HG03457 (cell line): ENCODE data around the gene FMO1.
"Not testable (repeated sequence)": the region's sequence is repeated elsewhere in the genome, so short reads cannot be mapped to it uniquely, and the experiment has no call there.

Experiments
- ATAC-seq: cut with Tn5 transposase; IDR thresholded peaks from one replicate; pipeline ENCODE4 v1.9.1; 2021; ENCODE audit warnings: moderate number of reproducible peaks; ENCODE audit not compliant: unreplicated experiment

Gene FMO1

DNA sequence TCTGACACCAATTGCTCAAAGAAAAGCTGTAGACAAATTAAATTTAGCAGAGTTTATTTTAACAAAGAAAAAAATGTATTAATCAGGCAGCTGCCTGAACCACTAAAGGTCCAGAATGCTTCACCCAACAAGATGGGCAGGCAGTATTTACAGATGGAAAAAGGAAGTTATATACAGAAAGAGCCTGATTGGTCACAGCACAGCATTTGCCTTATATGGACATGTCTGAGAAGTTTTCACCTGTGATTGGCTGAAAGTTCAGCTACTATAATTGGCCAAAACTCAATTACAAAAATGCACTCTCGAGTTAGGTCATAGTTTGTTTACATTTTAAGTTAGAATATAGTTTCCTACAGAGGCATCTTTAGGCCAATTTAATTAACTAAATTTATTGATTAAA lies 15.1 kb upstream of the FMO1 start:
- ATAC-seq = no peak

DNA sequence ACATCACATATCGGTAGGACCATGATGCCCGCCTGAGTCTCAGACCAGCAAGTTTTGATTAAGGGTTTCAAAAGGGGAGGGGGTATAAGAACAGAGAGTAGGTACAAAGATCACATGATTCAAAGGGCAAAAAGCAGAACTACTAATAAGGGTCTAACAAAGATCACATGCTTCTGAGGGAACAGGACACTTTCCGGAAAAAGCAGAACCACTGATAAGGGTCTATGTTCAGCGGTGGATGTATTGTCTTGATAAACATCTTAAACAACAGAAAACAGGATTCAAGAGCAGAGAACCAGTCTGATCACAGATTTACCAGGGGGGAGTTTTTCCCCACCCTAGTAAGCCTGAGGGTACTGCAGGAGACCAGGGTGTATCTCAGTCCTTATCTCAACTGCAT lies 12.1 kb upstream of the FMO1 start:
- not testable (repeated sequence) for ATAC-seq

DNA sequence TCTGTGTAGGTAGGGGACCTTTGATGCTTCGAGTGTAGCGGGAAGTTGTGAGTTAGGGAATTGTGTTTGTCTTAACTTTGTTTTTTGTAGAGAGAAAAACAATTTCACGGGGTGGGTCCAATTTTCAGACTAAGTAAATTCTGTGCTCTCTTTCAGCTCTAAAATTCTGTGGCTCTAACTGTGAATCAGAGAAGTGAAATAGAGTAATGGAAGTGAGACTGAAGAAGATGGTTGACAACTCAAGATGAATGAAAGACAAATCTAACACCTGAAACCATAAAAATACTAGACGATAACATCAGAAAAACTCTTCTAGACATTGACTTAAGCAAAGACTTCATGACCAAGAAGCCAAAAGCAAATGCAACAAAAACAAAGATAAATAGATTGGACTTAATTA lies 4.4 kb upstream of the FMO1 start:
- no peak for ATAC-seq

DNA sequence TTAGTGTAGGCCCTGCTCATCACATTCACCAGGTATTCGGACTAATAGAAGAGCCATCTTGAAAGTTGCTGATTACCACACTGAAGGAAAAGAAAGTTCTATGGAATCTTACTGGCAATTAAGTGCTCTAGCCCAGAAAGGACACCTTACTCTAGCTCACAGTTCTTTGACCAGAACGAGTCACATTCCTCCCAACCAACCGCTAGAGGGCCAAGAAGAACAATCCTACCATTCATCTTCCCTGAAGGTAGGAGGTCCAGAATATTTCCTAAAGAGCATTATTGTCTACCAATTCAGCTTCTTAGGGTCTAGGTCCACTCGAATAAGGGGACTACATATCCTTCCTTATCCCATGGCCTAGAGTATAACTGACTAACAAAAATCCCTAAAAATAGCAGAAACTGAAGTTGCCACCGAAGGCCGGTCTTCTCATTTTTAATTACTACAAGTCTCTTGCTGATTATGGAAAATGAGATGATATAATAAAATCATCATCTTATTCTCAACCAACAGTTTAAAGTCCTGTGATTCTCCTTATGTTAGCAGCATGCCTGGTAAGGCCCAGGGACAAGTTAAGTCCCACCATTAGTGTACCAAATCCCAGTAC lies 2.7 kb upstream of the FMO1 start:
- no peak for ATAC-seq

DNA sequence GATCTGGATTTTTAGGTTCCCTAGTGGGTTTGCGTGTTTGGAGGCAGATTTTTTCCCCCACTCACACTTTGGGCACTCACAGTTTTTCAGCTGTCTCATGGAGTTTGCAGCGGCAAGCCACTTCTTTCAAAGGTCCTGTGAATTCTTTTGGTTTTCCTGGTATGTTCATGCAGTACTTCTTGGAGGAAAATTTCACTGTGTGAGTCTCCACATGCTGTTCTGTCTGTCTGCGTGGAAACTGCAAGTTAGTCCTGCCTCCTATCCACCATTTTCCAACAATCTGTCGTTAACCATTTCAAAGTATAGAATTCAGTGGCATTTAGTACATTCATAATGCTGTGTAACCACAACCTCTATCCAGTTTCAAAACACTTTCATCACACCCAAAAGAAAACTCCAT lies 793 bp upstream of the FMO1 start:
- no peak for ATAC-seq

DNA sequence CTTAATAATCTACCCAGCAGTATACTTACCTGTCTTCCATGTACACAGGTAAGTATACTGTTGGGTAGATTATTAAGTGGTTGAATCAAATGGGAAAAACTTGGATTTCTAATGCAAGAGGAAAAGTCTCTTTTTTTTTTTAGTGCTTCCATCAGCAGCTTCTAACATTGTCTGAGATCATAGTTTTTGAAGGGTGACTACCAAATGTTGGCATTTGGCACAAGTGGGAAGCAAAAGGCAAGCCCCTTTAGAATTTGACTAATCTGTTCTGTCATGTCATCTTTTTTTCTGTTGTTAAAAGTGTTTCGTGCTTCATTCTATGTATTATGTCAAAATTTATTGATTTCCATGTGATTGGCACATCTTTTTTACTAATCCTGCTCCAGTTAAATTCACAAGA lies 547 bp downstream of the FMO1 start:
- ATAC-seq = no peak

DNA sequence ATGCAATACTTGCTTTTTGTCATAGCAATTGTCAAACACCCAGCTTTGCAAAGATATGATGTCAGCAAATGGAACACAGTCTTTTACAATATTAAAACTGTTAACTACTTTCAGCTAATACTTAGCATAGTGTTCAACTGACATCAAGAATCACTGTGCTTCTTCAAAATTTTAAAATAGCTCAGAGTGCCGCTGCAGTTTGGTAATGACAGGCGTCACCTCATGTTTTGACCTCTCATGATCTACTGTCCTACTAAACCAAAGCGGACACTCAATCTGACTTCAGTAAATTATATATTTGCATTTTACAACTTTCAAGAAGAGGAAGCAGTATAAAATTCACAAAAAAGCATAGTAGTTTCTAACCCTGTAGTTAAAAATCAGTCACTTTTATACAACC lies 2.0 kb downstream of the FMO1 start:
- ATAC-seq = no peak

DNA sequence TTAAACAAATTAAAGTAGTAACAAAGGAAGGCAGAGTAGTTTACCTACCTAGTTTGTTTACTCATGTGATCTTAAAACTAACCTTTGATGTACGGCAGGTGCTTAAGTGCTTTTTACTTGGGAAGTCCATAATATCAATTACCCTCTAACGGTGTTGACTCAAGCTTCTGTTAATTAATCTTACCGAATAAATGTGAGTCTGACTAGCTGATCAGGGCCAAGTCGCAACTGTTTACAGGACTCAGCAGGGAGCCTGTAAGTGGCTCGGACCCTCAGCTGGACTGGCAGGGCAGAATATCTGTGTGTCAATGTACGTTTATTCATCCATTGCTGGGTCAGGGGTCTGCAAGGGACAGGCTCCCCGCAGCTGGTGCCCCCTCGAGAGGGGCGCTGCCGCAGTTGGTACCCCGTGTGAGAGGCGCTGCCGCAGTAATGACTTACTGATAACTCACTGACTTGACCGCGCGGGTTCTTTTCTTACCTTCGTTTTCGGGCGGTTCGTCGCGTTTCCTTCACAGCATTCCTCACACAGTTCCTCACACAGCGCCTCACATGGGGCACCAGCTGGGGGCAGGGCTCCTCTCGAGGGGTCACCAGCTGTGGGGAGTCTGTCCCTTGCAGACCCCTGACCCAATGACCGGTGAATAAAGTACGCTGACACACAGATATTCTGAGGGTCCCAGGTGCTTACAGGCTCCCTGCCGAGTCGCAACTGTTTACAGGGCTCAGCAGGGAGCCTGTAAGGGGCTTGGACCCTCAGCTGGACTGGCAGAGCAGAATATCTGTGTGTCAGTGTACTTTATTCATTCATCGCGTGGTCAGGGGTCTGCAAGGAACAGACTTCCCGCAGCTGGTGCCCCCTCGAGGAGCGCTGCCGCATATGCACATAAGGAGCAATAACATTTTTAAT lies 3.0 kb downstream of the FMO1 start:
- ATAC-seq = no peak

DNA sequence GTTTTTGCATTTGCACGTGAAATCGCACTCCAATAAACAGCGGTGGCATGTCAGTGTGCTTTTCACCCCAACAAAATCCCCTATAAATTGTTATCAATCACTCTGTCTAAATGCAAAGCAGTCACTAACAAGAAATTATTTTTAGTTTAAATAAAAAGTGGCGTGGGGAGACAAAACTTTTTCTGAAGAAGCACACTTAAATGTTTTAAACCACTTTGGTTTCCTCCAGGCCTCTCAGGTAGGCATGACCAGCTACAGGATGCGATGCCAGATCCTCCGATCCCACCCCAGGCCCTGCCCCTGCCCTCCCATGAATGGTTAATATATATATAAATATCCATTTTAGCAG lies 3.6 kb downstream of the FMO1 start:
- no peak for ATAC-seq

DNA sequence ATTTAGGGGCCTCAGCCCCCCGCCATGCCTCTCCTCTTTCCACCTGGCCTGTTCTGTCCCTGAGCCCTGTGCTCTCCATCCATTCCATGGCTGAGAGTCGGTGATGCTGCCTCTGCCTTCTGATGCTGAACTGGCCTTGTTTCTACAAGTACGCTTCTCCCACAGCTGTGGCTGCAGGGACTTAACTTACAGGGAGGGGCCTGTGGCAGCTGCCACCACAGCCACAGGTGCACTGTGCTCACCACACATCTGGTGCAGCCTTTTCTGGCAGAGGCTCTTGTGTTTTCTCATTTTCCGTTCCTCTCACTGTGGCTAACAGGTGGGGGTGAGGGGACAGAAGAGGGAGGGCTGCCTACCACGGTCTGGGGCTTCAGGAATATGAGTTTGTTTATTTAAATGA lies 4.2 kb downstream of the FMO1 start:
- peak; percentile 76 for ATAC-seq

DNA sequence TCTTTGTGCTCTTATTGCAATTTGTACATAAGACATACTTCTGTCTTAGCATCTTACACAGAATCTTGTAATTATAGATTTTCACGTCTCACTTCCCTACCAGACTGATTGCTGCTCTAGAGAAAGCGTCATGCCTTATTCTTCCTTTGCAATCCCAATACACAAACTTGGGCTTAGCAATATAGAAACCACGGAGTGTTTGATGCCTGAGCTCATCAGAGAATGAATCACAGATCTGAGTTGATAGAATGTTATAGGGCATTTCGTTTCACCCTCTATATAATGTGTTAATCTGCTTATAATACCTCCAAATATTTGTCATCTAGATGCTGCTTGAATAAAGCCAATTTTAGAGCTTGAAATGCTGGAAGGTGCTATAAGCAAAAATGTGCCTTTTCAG lies 6.6 kb downstream of the FMO1 start:
- no peak for ATAC-seq

DNA sequence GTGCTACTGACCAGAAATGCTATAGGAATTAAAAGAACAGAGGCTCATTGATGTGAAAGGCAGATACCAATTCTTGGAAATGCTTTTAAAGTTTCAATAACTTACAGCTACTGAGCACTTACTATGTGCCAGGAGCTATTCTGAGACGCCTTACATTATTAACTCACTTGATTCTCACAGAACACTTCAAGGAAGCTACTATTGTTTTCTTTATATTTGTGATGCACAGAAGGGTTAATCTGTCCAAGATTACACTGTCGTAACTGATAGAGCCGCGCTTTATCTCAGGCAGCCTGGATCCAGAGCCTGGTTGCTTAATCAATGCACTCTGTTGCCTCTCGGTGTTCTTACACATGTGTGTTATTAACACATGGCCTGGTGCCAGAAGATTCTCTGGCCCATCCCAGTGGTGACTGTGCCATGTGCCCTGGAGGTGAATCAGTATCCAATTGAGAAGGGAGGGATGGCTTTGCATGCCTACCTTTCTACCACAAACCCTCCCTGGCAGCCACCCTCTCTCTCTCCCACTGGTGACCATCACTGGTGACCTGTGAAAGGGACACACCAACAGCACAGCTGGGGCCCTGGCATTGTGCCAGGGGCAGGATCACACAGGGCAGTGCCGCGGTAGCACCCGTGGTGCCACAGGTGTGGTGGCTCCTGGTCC lies 8.8 kb downstream of the FMO1 start:
- ATAC-seq = no peak

DNA sequence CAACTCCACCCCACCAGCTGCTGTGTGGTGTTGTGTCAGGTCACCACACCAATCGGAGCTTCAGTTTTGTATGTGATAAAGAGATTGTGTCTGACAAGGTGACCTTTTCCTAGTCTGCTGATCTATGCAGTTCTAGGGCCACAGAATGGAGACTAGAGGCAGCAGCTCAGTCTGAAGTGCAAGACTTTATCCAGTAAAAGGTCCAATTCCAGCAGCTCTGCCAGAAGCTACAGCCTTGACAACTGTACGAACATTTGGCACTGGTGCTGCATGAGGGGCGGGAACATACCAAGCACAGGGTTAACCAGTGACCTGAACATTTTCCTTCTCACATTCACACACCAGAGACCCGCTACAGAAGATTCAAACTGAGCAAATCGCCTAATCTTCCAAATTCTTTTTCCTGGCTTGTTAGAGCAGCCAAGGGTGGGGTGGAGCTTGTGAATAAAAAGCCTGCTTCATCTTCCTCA lies 9.3 kb downstream of the FMO1 start:
- no peak for ATAC-seq

DNA sequence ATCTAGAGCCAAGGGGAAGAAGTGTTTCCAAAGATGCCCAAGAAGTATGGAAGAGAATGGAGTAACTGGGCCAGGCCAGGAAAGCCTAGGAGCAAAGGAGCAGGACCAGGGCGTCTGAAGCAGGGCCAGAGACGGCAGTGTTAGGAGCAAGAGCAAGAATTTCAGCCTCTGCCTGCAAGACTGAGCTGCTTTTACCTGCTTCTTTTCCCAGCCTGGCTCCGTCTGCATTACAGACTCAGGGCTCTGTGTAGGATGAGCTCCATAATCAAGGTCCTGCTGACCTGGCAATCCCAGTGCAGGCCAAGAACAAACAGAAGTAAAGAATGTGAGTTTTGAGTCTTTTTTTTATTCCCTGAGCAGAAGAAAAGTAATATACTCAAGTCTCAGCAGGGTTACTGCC lies 10.1 kb downstream of the FMO1 start:
- ATAC-seq = no peak

DNA sequence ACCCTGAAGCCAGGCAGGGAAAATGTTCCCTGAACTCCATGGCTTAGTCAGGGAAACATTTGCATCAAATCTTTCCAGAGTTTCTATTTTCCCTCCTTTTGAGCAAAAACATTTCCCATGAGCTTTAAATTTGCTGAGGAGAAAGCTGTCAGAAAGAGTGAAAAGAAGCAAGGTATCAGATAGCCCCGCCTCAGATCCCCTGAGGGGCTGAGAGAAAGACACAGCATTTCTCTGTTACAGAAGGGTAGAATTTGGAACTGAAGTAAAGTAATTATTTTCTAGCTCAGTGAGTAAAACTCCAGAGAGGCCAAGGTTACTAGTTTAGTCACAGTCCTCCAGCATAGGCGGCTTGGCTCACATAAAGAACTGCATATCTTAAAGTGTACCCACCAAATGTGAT lies 10.6 kb downstream of the FMO1 start:
- ATAC-seq = no peak

DNA sequence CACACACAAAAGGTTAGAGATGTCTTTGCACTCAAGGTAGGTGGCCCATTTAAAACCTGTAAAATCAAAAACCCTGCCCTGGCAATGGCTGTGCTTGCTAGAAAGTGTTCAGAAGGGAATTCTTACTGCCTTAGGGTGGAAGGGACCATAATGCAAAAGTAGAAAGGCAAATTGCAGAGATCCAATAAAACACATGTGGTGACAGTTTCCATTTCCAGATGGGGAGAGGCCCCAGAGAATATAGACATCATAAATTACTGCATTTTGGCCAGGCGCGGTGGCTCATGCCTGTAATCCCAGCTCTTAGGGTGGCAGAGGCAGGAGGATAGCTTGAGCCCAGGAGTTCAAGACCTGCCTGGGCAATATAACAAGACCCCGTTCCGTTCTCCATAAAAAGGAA lies 13.0 kb downstream of the FMO1 start:
- ATAC-seq = no peak

DNA sequence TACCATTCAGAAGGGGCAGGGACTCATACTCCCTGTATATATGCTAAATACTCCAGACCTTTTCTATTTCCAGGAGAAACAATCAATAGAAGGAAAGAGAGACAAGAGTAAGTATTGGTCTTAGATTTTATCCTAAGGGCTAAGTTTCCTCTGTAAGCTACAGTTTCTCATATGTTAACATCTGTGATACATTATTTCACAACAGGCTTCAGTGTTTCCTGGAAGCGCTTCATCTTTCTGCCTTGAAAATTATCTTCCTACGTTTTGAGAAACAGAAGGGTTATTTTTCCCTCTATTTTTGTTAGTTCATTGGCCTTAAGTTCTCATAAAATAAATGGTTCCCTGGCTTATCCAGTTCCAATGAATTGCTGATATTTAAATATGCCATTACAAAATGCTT lies 15.6 kb downstream of the FMO1 start:
- ATAC-seq = no peak

DNA sequence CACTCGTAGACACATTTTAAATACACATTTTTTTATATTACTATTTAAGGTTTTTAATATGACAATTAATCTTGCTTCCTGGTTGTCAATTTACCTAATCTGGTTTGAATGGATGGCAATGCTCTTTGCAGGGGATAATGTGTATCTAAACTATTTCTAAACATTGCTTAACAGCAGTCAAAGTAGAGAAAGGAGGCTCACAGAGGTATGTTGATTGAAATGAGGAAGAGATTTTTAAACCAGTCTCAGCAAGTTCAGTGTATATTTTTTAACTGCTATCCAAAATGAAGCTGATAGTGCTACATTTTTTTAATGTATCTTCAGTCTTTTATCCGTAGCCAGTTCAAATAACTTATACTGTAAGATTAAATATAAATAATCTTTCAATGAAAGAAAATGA lies 17.4 kb downstream of the FMO1 start:
- no peak for ATAC-seq

DNA sequence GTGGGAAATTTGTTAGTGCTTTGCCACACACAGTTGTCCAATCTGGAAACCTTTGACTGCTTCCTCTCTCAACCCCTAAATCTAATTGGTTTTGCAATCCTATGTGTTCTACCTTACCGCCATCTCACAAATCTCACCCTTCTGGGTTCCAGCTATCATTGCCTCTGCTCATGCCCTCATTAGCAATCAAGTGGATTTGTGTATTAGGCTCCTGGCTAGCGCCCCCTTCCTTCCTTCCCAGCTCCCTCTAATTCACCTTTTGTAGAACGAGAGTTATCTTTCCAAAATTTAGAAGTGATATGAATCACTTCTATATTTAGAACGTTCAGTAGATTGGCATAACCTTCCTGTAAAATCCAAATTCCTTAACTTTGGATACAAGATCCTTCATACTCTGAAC lies 18.6 kb downstream of the FMO1 start:
- ATAC-seq = no peak

DNA sequence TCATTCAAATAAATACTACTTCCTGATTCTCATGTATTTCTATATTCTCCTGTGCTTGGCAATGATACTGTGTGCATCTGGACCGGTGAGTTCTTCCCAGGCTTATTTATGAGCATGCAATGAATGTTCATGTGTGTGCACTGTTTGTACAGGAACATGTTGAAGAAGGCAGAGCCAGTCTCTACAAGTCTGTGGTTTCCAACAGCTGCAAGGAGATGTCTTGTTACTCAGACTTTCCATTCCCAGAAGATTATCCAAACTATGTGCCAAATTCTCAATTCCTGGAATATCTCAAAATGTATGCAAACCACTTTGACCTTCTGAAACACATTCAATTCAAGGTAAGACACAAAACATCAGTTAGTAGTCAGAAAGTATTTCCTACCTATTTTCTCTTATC lies 19.1 kb downstream of the FMO1 start:
- ATAC-seq = no peak

DNA sequence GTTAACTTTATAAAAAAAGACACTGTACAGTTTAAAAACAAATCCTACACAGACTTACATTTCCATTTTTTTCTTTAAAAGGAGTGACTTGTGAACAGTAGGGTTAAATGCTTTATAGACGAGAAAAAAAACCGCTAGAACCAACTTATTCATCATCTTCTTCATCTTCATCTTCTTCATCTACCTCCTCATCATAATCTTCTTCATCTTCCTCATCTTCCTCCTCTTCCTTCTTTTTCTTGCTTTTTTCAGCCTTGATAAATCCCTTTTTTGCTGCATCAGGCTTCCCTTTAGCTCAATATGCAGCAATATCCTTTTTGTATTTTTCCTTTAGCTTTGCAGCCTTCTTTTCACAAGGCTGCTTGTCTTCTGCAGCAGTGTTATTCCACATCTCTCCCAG lies 22.5 kb downstream of the FMO1 start:
- ATAC-seq = no peak

DNA sequence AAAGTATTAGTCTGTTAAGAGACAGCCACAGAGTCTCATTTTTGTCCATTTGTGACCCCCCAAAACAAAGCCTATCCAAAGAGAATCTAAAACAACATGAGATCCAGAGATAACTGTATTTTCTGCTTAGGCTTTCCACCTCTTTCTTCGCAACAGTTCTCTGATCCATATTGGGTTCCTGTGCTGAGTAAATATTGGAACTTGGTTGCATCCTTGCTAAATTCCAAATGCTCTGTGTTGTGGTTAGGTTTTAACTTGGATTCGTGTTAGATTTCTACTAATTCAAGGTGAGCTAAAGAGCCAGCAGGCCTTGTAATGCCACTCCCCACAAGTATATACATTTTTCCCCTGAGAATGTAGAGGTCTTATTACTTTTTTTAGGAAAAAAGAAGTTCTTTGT lies 29.2 kb downstream of the FMO1 start:
- ATAC-seq = no peak
